SH-SY5Y (cell line): Measurements from ENCODE around the gene MND1.

Source experiments
- GATA2 ChIP-seq: IDR thresholded peaks from 2 replicates; pipeline ENCODE4 v1.6.1; 2011; ENCODE audit warnings: mild to moderate bottlenecking, low read depth, low read length
- GATA3 ChIP-seq: IDR thresholded peaks from 2 replicates; pipeline ENCODE4 v1.6.1; 2011; ENCODE audit warnings: low read depth, mild to moderate bottlenecking, low read length, moderate library complexity

MND1 gene

DNA sequence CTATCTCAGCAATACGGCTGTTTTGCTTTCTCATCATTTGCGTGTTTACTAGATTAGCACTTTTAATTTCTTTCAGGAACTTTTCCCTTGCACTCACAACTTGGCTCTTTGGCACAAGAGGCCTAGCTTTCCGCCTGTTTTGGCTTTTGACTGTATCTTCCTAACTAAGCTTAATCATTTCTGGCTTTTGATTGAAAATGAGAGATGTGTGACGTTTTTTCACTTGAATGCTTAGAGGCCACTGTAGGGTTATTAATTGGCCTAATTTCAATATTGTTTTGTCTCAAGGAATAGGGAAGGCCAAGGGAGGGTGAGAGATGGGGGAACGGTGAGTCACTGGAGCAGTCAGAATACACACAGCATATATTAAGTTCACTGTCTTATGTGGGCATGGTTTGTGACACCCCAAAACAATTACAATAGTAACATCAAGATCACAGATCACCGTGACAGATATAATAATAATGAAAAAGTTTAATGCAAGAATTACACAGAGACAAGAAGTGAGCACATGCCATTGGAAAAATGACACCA, 27.3 kb downstream of the MND1 start:
- TF ChIP-seq GATA2 (no peak), GATA3 (no peak)

DNA sequence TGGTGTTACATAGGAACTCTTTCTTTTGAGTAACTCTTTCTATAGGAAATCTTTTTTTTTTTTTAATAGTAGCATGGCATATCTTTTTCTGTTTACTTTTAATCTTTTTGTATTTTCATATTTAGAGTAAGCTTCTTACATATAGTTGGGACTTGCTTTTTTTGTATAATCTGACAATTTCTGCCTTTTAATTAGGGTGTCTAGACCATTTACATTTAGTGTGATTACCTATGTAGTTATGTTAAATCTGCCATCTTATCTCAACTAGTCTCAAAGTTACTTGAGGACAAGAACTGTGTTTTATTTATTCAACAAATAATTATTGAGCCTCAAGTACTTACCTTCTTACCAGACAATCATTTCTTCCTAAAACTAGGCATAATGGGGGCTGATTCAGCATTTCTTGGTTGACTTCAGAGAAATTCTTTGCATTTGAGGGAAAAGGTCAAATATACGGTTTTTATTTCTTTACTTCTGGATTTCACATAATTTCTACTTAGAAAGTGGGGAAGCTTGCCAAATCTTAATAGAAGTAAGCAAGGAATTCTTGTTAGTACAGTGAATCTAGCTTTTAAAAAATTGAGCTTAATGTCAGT, 28.6 kb downstream of the MND1 start:
- no peak for TF ChIP-seq GATA3
- no peak for TF ChIP-seq GATA2

DNA sequence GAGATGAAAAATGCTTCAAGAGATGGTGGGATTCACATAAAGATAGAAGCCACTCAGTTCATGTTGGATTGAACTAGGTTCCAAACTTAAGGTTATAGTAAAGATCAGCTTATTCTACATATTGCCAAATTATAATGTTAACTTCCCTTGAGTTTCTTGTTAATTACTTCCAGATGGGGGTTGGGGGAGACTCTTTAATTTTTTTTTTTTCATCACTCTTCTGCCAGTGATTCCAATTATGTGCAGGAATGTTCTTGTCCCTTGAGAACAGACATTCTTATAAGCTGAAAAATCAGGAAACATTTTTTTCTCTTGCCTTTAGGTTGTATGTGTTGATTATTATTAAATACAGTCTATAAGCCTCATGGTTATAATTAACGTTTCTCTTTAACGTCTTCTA, 30.0 kb downstream of the MND1 start:
- TF ChIP-seq GATA3 (no peak), GATA2 (no peak)

DNA sequence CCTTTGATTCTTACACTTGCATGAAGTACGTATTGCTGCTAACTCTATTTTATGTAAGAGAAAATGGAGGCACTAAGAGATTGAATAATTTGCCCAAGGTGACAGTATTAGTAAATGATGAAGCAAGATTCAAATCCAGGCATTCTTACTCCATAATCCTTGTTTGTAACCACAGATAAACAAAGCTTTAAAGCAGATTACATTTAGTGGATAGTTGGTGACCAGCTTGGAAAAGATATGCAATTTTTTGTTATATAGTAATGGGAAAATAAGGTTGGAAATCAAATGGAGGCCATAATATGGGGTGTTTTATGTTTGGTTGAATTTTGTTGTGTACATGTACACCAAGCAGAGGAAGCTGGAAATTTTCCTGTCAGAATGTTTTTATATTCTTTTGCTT, 30.8 kb downstream of the MND1 start:
- TF ChIP-seq GATA3 (no peak), GATA2 (no peak)

- TF ChIP-seq GATA2 (no peak), GATA3 (no peak)
These were observed 38.6 kb downstream of the MND1 start for GRCh38 chr4:153383131-153383530.

- no peak for TF ChIP-seq GATA2
- no peak for TF ChIP-seq GATA3
These were observed 39.7 kb downstream of the MND1 start for GRCh38 chr4:153384160-153384559.

GRCh38 chr4:153385784-153386183, 41.3 kb downstream of the MND1 start:
- no peak for TF ChIP-seq GATA3
- TF ChIP-seq GATA2: no peak

- no peak for TF ChIP-seq GATA3
- no peak for TF ChIP-seq GATA2
These were observed 43.5 kb downstream of the MND1 start for GRCh38 chr4:153387981-153388380.

GRCh38 chr4:153393397-153393796, 48.9 kb downstream of the MND1 start:
- no peak for TF ChIP-seq GATA3
- TF ChIP-seq GATA2: no peak

- TF ChIP-seq GATA2 (no peak), GATA3 (no peak)
These were observed 50.5 kb downstream of the MND1 start for GRCh38 chr4:153394945-153395344.

DNA sequence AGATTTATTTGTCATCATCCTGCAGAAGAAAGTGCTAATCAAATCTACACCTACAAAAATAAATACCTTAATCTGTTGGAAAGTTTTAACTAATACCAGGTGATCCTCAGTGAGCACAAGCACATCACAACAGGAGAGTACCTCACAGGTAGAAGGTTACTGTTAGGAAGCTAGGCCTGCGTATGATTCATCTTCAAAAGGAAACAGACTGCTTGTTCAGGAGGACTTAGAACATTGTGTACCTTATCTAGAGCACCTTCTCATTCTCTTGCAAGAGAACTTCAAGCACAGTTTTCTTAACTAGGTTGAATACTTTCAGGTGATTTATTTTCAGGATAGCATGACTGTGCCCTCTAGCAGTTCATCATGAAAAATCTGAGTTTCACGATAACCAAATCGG, 54.2 kb downstream of the MND1 start:
- TF ChIP-seq GATA3: no peak
- TF ChIP-seq GATA2: no peak

GRCh38 chr4:153399358-153399757, 54.9 kb downstream of the MND1 start:
- TF ChIP-seq GATA2 (no peak), GATA3 (no peak)

- TF ChIP-seq GATA2 (no peak), GATA3 (no peak)
These were observed 57.0 kb downstream of the MND1 start for GRCh38 chr4:153401501-153401900.

- TF ChIP-seq GATA2 (no peak), GATA3 (no peak)
These were observed 57.9 kb downstream of the MND1 start for GRCh38 chr4:153402366-153402765.

DNA sequence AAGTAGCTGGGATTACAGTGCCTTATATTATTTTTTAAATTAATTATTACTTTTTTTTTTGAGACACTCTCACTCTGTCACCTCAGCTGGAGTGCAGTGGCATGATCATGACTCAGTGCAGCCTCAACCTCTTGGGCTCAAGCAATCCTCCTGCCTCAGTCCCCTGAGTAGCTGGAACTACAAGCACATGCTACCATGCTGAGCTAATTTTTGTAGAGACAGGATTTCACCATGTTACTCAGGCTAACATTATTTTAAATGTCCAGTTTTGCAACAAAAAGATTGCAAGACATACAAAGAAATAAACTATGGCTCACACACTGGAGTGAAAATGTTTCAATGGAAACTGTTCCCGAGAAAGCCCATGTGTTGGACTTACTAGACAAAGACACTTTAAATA, 59.2 kb downstream of the MND1 start:
- TF ChIP-seq GATA2: no peak
- TF ChIP-seq GATA3: no peak

GRCh38 chr4:153407906-153408305, 63.4 kb downstream of the MND1 start:
- TF ChIP-seq GATA3: no peak
- TF ChIP-seq GATA2: no peak

- no peak for TF ChIP-seq GATA2
- TF ChIP-seq GATA3: no peak
These were observed 64.4 kb downstream of the MND1 start for GRCh38 chr4:153408932-153409331.
